Body of pancreas (tissue), 4 donors: ENCODE results near the gene KIF12. TPM values are rescaled to one million over a fixed set of nuclear protein-coding genes. Genes with fewer than 3 reads are reported as not detected.

Source experiments
- ATAC-seq: fragments of 150-250 bp; one replicate; pipeline ENCODE4 v1.9.1; 2016
- DNase-seq, 4 donors: peaks; one replicate each; pipeline ENCODE4 v3.0.0-alpha.2; 2019
- H3K27ac ChIP-seq, 4 donors: fragments of 200-600 bp; sonication (generic); 1 replicate in 3 of 4; 2 replicates in 1 of 4; pipeline versions ENCODE4 v1.5.1 to v1.6.1; 2016 to 2019; ENCODE audit warnings: mild to moderate bottlenecking in 1 of 4, mixed read lengths in 1 of 4, moderate library complexity in 1 of 4
- H3K27me3 ChIP-seq, 2 donors: fragments of 200-600 bp; sonication (generic); one replicate each; pipeline ENCODE4 v1.6.0; 2016; ENCODE audit warnings: mild to moderate bottlenecking in 1 of 2
- H3K36me3 ChIP-seq, 2 donors: fragments of 200-600 bp; sonication (generic); replicated peaks in 1 of 2; 2 replicates each; pipeline ENCODE4 v1.5.1; 2016; ENCODE audit warnings: low read depth in 2 of 2; ENCODE audit not compliant: insufficient read depth in 1 of 2
- H3K4me1 ChIP-seq: fragments of 200-600 bp; sonication (generic); one replicate; pipeline ENCODE4 v1.6.0; 2016
- H3K4me3 ChIP-seq, 2 donors: fragments of 200-600 bp; sonication (generic); 1 replicate in 1 of 2; 2 replicates in 1 of 2; pipeline ENCODE4 v1.5.1; 2016 to 2019
- H3K9me3 ChIP-seq, 3 donors: fragments of 200-600 bp; sonication (generic); 1 replicate in 2 of 3; 2 replicates in 1 of 3; pipeline ENCODE4 v1.5.1; 2016
- CTCF ChIP-seq, 7 experiments: fragments of 450-650 bp in 4 of 7; fragments of 200-600 bp in 3 of 7; sonication (generic) in 3 of 7; IDR thresholded peaks; one replicate each; pipeline ENCODE4 v1.5.1; 2016 to 2019; ENCODE audit warnings: antibody characterized with exemption in 7 of 7
- POLR2A ChIP-seq, 3 donors: fragments of 450-650 bp; IDR thresholded peaks; one replicate each; pipeline ENCODE4 v1.6.1; 2016; ENCODE audit warnings: antibody characterized with exemption in 3 of 3, mild to moderate bottlenecking in 2 of 3
- WGBS, 2 donors: methylation state at CpG; one replicate each; pipeline ENCODE4 v1.1.5; 2017; 5-methylcytosine and 5-hydroxymethylcytosine counted together
- intact Hi-C: fragments of 100-400 bp; cut with DNase I; formaldehyde crosslinking; loops from one replicate; pipeline ENCODE4 v1.15.1; 2023
- total RNA-seq, 2 donors: library from RNA; depleted of rRNA; stranded (reverse); fragments of >200 nt; gene quantifications; one replicate each; pipeline ENCODE4 v1.1.0, GENCODE V29; 2016

The KIF12 gene
- total RNA-seq, 2 donors from 2014 or later = 135 to 249 TPM

- no peak for TF ChIP-seq CTCF (IDR thresholded peaks at IDR 0.05)
- TF ChIP-seq POLR2A (IDR thresholded peaks at IDR 0.05) = no peak
Observed at GRCh38 chr9:114134827-114135396, 35.8 kb upstream of the KIF12 start.

GRCh38 chr9:114132550-114132918, 33.4 kb upstream of the KIF12 start:
- WGBS, 2 donors = 78 to 89% methylated on average over 7 of the region's 7 CpGs
- DNase-seq = no peak

More at GRCh38 chr9:114134827-114135396, 35.8 kb upstream of the KIF12 start:
- no peaks in the 10 kb centered on the region for H3K4me1 ChIP-seq
- intact Hi-C loops = no loop called here
- no peak for ATAC-seq
- H3K9me3 ChIP-seq = no peaks in the 10 kb centered on the region
- H3K4me3 ChIP-seq = no peak overlapping the region
- no peaks in the 10 kb centered on the region for H3K27me3 ChIP-seq
- no peak for DNase-seq
- H3K36me3 ChIP-seq = no peaks in the 10 kb centered on the region
- no peak overlapping the region for H3K27ac ChIP-seq
- 66 to 74% methylated on average over 3 to 5 of the region's 5 CpGs for WGBS, 2 donors

GRCh38 chr9:114131808-114132549, 32.9 kb upstream of the KIF12 start:
- H3K36me3 ChIP-seq = no peaks in the 10 kb centered on the region
- H3K27ac ChIP-seq = no peak overlapping the region
- H3K27me3 ChIP-seq = no peaks in the 10 kb centered on the region
- H3K9me3 ChIP-seq = no peaks in the 10 kb centered on the region
- no peak overlapping the region for H3K4me3 ChIP-seq
- H3K4me1 ChIP-seq = no peaks in the 10 kb centered on the region
- TF ChIP-seq POLR2A (IDR thresholded peaks at IDR 0.05) (no peak), CTCF (IDR thresholded peaks at IDR 0.05) (no peak)
- no peak for ATAC-seq
- WGBS, 2 donors = 81 to 87% methylated on average over 10 of the region's 10 CpGs
- intact Hi-C loops = no loop called here
- no peak for DNase-seq

More at GRCh38 chr9:114132550-114132918, 33.4 kb upstream of the KIF12 start:
- Histone ChIP-seq H3K27me3 (no peaks in the 10 kb centered on the region), H3K27ac (no peak overlapping the region), H3K9me3 (no peaks in the 10 kb centered on the region), H3K4me1 (no peaks in the 10 kb centered on the region), H3K36me3 (no peaks in the 10 kb centered on the region), H3K4me3 (no peak overlapping the region)
- TF ChIP-seq CTCF (IDR thresholded peaks at IDR 0.05) (no peak), POLR2A (IDR thresholded peaks at IDR 0.05) (no peak)
- ATAC-seq = no peak
- intact Hi-C loops = no loop called here

DNA sequence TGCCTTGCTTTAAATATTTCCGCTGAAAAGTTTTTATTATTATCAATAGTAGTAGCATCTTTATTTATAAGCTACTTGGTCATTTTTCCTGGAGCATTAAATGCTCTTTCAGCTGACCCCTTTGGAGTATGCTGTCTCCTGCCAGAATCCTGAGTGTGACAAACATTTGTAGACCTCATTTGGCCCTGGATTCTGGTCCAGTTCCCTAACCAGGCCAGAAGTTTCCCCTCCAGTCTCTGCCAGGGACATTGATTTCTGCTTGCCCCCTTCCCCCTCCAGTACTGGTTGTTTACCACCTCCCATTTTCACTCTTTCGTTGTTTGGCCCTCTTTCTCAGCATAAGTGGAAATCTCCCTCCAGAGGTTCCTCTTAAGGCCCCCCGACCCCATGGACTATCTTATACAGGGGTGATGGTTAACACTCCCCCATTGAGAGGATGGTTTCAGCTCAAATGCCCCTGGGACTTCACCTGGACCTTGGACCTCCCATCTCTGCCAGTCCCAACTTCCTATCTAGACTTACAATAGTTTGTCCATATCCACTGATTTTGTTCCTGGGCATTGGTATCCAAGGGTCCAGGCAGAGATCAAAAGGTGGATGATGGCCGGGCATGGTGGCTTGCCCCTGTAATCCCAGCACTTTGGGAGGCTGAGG, 31.7 kb upstream of the KIF12 start:
- Histone ChIP-seq H3K9me3 (no peaks in the 10 kb centered on the region), H3K4me1 (no peaks in the 10 kb centered on the region), H3K27ac (no peak overlapping the region), H3K27me3 (no peaks in the 10 kb centered on the region), H3K4me3 (no peak overlapping the region), H3K36me3 (no peaks in the 10 kb centered on the region)
- 73 to 79% methylated on average over 4 of the region's 4 CpGs for WGBS, 2 donors
- intact Hi-C loops = no loop called here
- no peak for DNase-seq
- TF ChIP-seq POLR2A (IDR thresholded peaks at IDR 0.05) = no peak
- no peak for TF ChIP-seq CTCF (IDR thresholded peaks at IDR 0.05)
- ATAC-seq = no peak
